Cardiac fibroblast (primary cell): ENCODE measurements around the gene CELF1.

ENCODE experiments used
- DNase-seq, 2 donors: peaks; one replicate each; pipeline versions ENCODE4 v3.0.0 to v3.0.0-alpha.2; 2010; ENCODE audit warnings: low read depth in 2 of 2
- H3K4me3 ChIP-seq, 2 donors: replicated peaks in 1 of 2; 1 replicate in 1 of 2; 2 replicates in 1 of 2; pipeline ENCODE4 v1.5.1; 2011; ENCODE audit warnings: low read depth in 2 of 2, low read length in 2 of 2, mild to moderate bottlenecking in 2 of 2, moderate library complexity in 1 of 2
- CTCF ChIP-seq: IDR thresholded peaks from one replicate; pipeline ENCODE4 v1.5.1; 2011; ENCODE audit warnings: low read depth, mild to moderate bottlenecking, low read length, inconsistent platforms

CELF1 gene

GRCh38 chr11:47418454-47419259 is 134.3 kb downstream of the CELF1 start:
- no peak for TF ChIP-seq CTCF
- no peak for DNase-seq
- H3K4me3 ChIP-seq, result no peak overlapping the region

- no peak for TF ChIP-seq CTCF
- no peak for DNase-seq
- H3K4me3 ChIP-seq, result no peak overlapping the region
These were observed 135.2 kb downstream of the CELF1 start for GRCh38 chr11:47417712-47418111.

GRCh38 chr11:47415949-47416472 is 136.9 kb downstream of the CELF1 start:
- no peak for TF ChIP-seq CTCF
- H3K4me3 ChIP-seq, result no peak overlapping the region
- peak; percentile 95 to 96 for DNase-seq
